ENCODE data around the gene AP3D1.
"Not testable (repeated sequence)": the region's sequence is repeated elsewhere in the genome, so short reads cannot be mapped to it uniquely, and the experiment has no call there.

AP3D1 gene

GRCh38 chr19:2149980-2150793, 1.2 kb downstream of the AP3D1 start:
- DNase-seq = no peak

- DNase-seq = no peak
Observed at GRCh38 chr19:2148482-2149135, 2.8 kb downstream of the AP3D1 start.

GRCh38 chr19:2145831-2146241, 5.5 kb downstream of the AP3D1 start:
- no peak for DNase-seq

- DNase-seq = no peak
Observed at GRCh38 chr19:2144190-2144589, 7.2 kb downstream of the AP3D1 start.

- no peak for DNase-seq
Observed at GRCh38 chr19:2142173-2142829, 9.1 kb downstream of the AP3D1 start.

GRCh38 chr19:2140138-2140569, 11.2 kb downstream of the AP3D1 start:
- DNase-seq = no peak

- DNase-seq = no peak
Observed at GRCh38 chr19:2139385-2140137, 11.8 kb downstream of the AP3D1 start.

- no peak for DNase-seq
Observed at GRCh38 chr19:2138061-2138728, 13.2 kb downstream of the AP3D1 start.

GRCh38 chr19:2136796-2137195, 14.6 kb downstream of the AP3D1 start:
- no peak for DNase-seq

- no peak for DNase-seq
Observed at GRCh38 chr19:2135474-2136402, 15.6 kb downstream of the AP3D1 start.

- DNase-seq = no peak
Observed at GRCh38 chr19:2132731-2133490, 18.5 kb downstream of the AP3D1 start.

- no peak for DNase-seq
Observed at GRCh38 chr19:2132191-2132590, 19.2 kb downstream of the AP3D1 start.

- not testable (repeated sequence) for DNase-seq
Observed at GRCh38 chr19:2131012-2131975, 20.1 kb downstream of the AP3D1 start.

- no peak for DNase-seq
Observed at GRCh38 chr19:2129892-2130770, 21.2 kb downstream of the AP3D1 start.

- no peak for DNase-seq
Observed at GRCh38 chr19:2129486-2129885, 21.9 kb downstream of the AP3D1 start.

GRCh38 chr19:2129022-2129421, 22.3 kb downstream of the AP3D1 start:
- no peak for DNase-seq

- DNase-seq = not testable (repeated sequence)
Observed at GRCh38 chr19:2128252-2128651, 23.1 kb downstream of the AP3D1 start.

- no peak for DNase-seq
Observed at GRCh38 chr19:2127758-2128157, 23.6 kb downstream of the AP3D1 start.
